ENCODE data around the gene SF3A1.

SF3A1 gene

DNA sequence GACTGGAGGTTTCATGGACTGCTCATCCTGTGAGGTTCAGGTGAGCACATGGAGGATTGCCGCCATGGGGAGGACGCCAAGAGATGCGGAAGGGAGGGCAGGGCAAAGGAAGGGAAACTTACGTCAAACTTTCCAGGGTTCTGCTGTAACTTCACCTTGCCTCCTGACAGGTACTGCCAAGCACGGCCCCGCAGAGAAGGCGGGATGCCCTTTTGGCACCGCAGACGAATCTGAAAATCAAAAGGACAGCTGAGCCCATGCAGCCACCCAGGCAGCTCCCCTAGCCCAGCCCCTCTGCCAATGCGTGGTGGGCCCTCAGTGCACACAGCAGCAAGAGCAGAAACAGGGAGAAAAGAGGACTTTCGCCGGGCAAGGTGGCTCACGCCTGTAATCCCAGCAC lies 57.4 kb downstream of the SF3A1 start:
- DNase-seq, result no peak

- no peak for DNase-seq
Measured at GRCh38 chr22:30297991-30298701, 58.5 kb downstream of the SF3A1 start.

- no peak for DNase-seq
Measured at GRCh38 chr22:30297276-30297990, 59.3 kb downstream of the SF3A1 start.

DNA sequence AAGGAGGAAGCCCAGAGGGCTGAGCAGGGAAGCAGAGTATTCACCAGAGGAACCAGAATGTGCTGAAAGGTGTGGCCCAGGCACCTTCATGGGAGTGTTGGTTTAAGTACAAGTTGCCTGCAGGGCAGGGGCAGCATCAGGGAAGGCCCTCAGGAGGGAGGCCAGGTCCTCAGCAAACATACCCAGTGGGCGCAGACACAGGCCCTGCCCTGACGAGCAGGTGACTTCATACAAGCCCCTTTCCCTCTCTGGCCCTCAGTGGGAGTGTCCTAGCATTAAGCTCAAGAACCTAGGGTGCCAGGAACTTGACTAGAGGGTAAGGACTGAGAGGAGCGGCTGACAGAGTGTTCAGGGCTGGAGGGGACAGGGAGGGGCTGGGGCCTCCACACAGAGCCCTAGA lies 59.9 kb downstream of the SF3A1 start:
- no peak for DNase-seq

DNA sequence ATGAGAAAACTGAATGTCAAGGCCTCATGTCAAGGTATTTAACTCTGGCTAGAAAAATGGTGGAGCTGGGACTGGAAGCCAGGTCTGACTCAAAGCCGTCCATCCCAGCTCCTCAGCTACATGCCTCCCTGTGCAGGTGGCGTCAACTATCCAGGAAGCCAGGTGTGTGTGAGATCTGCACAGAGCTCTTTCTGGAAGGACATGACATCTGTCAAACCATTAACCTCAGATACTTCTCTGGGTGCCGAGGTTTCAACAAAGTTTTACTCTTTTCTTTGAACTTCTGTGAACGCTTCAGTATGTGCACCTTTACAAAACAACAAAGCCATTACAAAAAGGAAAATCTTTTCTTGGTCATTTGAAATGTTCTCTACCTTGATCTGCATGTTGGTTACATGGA lies 60.4 kb downstream of the SF3A1 start:
- DNase-seq, result no peak

DNA sequence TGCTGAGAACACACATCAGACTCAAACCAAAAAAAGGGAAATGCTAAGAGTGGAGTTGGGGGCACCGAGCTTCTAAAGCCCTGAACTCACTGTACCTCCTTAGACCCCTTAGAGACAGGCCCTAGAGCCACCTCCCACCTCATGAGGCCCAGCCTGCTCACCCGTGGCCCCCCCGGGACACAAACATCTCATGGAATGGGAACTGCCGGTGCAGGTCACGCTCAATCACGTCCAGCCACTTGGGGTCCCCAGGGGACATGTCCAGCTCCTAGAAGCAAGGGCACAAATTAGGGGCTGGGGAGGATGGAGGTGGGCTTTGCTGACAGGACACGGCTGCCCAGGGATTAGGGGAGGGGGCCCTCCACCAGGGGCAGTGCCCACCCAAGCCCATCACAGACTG lies 61.1 kb downstream of the SF3A1 start:
- no peak for DNase-seq

DNA sequence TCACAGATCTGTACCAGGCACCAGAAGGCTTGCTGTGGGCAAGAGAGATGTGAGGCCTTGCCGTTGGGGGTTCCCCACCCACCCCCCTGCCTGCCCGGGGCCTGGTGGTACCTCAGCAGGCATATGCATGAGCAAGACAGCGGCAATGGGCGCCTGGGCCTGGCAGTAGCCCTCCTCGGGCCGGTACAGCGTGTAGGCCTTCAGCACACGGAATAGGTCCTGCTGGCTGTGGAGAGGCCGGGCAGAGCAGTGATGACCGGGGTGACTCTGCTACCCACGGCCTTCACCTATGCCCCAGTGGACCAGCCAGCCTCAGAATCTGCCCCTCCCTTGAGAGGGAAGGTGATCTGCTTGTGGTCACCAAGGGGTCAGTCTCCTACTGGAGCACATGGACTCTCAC lies 61.9 kb downstream of the SF3A1 start:
- DNase-seq, result no peak

DNA sequence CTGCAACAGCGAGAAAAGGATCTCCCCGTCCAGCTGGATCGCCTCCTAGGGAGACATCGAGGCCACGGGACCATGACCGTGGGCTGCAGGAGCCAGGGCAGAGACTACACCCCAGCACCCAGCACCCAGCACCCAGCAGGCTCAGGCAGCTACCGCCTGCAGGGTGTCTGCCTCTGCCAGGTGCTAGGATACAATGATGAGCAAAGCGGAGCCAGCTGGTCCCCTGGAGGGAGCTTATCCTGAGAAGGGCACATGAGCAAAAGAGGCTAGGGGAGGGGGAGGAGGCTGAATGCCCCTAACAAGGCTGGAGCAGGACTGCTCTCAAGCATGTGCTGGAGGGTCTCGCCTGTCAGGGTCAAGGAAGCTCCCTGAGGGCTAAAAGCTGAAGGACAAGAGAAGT lies 62.6 kb downstream of the SF3A1 start:
- DNase-seq, result no peak

GRCh38 chr22:30293026-30293425 lies 63.7 kb downstream of the SF3A1 start:
- no peak for DNase-seq

DNA sequence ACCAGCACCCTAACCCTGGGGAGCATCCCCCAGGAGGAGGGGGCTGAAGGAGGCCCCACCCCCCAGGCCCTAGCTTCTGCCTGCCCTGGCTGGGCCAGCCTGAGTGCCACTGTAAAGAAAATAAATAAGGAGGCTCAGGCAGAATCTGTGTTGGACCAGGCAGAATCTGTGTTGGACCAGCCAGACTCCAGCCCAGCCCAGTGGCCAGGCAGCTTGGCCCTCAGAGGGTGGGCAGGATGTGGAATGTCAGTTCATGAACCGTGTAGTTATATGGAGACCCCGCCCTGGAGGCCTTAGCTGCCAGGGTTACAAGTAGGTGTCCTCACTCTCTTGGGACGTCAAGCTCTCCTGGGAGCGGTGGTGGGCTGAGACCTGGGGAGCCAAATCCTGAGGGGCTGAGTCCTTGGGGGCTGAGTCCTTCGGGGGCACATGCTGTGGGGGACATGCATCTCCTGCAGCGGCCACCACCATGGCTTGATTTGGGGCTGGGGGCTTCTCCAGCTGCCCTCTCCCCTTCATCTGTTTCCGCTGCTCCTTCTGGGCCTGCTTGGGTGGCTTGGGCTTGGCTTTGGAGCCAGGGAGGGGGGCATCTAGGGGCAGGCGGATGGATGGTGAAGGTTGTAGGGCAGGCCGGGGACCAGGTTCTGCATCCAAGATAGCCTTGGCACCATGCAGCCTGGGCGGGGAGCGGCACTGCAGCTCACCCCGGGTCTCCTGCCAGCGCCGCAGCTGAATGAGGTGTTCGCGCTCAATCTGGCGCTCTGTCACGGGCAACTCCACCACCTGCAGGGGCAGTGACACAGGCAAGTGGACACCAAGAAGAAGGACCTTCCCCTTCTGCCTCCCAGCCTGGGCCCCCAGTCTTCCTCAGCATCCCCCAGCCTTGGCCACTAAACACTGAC lies 64.4 kb downstream of the SF3A1 start:
- no peak for DNase-seq

DNA sequence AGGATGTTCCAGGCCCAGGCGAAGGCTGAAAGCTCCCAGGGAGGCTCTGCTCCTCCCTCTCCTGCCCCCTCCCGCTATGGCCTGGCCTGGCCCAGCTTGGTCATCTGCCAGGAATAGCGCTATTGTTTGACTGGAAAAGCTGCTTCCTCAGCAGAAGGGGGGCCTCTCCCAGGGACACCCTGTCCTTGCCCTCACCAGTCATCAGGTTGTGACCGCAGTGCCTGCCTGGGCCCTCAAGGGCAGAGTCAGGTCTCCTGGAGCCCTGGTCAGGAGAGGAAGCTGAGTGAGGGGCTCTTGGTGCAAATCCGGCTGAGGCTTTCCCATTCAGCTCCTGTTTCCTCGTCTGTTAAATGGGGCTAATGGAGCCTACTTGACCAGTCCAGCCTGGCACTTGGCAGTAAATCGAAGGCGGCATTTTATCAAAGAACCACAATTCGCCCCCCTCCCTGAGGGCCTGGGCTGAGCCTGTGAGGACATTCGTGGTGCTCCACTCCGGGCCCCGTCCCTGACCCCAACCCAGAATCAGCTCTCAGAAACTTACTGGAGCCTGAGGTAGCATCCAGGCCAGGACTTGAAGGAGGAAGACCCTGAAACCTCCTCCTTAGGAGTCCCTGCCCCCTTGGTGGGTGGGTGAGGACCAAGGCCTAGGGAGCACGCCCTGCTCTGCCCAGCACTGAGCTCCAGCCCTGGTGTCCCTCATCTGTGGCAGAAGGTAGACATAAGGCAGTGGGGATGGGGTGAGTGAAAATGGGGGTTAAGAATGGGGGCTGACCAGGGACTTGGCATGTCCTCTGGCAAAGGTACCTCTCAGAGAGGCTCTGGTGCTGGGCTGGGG lies 65.4 kb downstream of the SF3A1 start:
- DNase-seq, result peak; percentile 68

DNA sequence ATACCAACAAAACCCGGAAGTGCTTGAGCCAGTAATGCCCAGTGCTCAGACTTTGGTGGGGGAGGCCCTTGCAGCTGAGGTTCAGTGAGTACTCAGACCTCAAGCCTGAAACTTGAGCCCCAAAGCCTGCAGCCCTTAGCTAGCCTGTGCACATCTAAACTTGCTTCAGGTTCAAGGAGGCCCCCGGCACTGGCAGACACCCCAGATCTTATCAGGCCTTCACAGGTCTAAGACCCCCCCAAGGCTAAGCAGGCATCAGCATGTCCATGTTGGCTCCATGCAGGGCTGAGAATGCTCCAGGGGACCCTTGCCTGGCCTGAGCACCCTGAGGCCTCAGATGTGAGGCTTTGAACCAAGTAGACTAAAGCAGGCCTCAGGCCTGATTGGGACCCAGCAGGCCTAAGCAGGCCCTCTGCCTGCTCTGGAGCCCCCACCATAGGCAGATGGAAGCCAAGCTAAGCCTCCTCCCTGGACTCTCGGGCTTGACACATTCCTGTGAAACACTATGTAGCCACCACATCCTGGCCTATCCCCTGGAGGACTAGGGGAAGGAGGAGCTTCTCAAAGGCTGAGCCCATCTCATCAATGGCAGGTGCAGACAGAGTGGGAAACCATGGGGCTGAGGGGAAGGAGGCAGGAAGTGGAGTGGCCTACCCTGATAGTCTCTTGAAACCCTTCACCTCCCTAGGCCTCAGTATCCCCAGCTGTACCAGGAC lies 66.2 kb downstream of the SF3A1 start:
- DNase-seq, result peak; percentile 68

GRCh38 chr22:30289980-30290313 lies 66.7 kb downstream of the SF3A1 start:
- DNase-seq, result no peak

DNA sequence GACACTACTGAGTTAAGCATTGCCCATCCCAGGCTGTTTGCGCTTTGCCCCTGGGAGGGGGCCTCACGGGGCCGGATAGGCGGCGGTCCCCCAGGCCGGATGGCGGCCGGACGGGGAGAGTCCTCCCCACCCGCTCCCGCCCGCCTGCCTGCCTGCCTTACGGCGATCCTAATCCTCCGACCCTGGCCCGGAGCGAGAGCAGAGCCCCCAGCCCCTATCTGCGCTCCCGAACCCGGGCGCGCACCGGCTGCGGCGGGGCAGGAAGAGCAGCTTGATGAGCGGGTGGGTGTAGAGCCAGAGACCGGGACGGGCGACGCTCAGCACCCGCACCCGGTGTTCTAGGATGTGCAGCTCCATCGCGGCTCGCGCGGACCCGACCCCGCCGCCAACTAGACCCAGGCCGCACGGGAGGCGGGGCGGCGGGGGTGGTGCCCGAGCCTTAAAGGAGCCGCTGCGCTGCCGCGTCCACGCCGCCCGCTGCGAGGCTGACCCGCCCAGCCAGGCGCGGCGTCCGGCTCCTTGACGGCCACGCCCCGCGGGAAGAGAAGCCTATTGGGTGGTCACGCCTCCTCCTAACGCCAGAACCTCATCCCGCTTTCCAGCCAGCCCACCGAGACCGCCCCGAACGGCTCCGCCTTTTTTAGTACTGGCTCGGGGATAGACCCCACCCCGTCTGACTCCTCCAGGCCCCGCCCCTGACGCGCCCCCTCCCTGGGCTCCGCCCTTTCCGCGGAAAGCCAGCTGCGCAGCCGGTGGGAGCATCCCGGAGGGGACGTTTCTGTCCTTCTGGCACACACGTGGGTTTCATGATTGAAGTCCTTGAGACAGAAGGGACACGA lies 67.3 kb downstream of the SF3A1 start, which contains the start of gene CASTOR1:
TSS of gene CASTOR1 (minus strand) at position 365 of the 839 bp plus-strand sequence. CDS start at position 357, 8 bp downstream.
- peak; percentile 96 for DNase-seq

GRCh38 chr22:30288419-30289140 lies 68.1 kb downstream of the SF3A1 start:
- no peak for DNase-seq

DNA sequence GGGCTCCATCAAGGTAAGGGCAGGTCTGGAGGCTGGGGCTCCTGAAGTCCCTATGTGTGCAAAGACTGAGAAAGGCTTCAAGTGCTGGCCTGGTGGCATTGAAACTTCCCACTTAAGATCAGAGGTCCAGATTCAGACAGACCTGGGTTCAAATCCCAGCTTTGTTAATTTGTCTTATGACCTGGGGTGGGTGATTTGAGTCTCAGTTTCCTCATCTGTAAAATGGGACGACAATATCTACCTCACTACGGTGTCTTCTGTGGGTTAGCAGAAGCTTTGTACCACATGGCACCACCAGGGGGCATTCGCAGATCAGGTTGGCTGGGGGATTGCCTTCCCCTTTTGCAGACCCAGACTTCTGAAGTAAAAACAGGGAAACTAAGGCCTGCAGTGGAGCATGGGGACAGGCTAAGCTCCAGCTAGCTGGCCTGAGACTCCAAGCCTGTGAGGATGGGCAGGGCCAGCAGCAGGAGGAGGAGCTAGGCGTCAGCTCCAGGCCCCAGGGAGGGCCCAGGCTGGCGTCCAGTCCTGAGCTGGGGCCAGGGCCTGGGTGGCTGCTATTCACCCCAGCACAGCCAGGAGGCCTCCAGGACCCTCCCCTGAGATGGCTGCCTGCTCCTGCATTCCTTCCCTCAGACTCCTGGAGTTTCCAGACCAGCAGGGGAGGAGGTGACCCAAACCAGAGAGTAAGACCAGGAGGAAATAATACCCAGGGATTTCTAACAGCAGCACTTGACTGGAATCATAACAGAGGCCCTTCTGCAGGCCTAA lies 68.9 kb downstream of the SF3A1 start:
- peak; percentile 80 for DNase-seq

DNA sequence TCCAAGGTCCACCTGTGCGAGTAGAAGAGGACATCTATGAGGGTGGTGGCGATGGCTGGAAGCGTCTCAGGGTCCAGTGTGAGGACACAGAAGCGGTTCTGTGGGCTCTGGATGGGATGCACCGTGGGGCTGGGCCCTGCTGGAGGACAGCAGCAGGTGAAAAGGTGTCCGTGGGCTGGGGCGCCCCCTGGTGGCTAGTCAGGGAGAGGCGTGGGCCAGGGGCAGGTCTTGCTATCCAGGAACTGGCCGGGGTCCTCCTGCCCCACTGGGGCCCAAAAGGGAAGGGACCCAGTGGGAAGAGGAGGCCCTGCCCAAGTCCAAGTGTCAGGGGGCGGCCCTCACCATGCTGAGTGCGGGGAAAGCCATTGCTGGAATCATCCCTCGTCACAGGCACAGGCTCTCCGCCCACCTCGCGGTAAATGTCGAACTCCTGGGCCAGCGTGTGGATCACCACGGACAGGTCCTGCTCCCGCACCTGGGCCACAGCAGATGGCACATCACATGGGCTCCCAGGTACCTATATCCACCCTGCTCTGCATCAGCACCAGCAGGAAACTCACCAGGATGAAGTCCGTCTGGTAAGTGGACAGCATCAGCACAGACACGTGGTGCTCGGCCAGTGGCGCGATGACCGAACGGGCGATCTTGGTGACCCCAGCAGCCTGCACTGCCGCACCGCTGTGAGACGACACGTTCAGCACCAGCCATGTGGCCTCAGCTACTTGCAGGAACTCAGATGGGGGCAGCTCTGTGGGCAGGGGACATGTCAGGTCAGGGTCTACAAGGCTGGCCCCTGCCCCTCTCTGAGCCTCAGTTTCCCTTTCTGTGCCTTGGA lies 69.7 kb downstream of the SF3A1 start:
- peak; percentile 34 for DNase-seq

GRCh38 chr22:30286331-30286730 lies 70.4 kb downstream of the SF3A1 start:
- no peak for DNase-seq

- no peak for DNase-seq
Measured at GRCh38 chr22:30285846-30286200, 70.9 kb downstream of the SF3A1 start.

All from kidney glomerular epithelial cell (primary cell).